Central memory CD8-positive, alpha-beta T cell (primary cell): Measurements from ENCODE around the gene ZNF451.
A peak's percentile ranks its signal among the peaks of the same experiment; 100 is the strongest.

Experiments used
- ATAC-seq: fragments of 150-1000 bp; cut with Tn5 transposase; replicated peaks from 2 replicates; pipeline ENCODE4 v1.10.0; 2022; ENCODE audit warnings: mild to moderate bottlenecking, moderate FRiP score, moderate number of reproducible peaks; ENCODE audit not compliant: poor library complexity, severe bottlenecking; ENCODE audit errors: extremely low read depth
- DNase-seq, 2 donors: peaks; one replicate each; pipeline ENCODE4 v3.0.0; 2021; ENCODE audit warnings: low spot score in 2 of 2
- H3K27ac Mint-ChIP-seq: one replicate; pipeline ENCODE4 v1.8.0; 2022; ENCODE audit warnings: low read depth, mild to moderate bottlenecking, moderate library complexity, mixed read lengths
- H3K27me3 Mint-ChIP-seq: one replicate; pipeline ENCODE4 v1.8.0; 2022; ENCODE audit warnings: mixed read lengths
- H3K36me3 Mint-ChIP-seq: one replicate; pipeline ENCODE4 v1.8.0; 2022; ENCODE audit warnings: mild to moderate bottlenecking, moderate library complexity, mixed read lengths; ENCODE audit not compliant: insufficient read depth
- H3K4me1 Mint-ChIP-seq: one replicate; pipeline ENCODE4 v1.8.0; 2022; ENCODE audit warnings: mixed read lengths
- H3K4me3 Mint-ChIP-seq: one replicate; pipeline ENCODE4 v1.8.0; 2022; ENCODE audit warnings: mild to moderate bottlenecking, moderate library complexity, mixed read lengths
- H3K9me3 Mint-ChIP-seq: one replicate; pipeline ENCODE4 v1.8.0; 2022; ENCODE audit warnings: mixed read lengths

ZNF451 gene

GRCh38 chr6:57205550-57206328, 115.8 kb downstream of the ZNF451 start:
- DNase-seq (no peak), ATAC-seq (no peak)
- H3K36me3 Mint-ChIP-seq: no peaks in the 10 kb centered on the region
- no peaks in the 10 kb centered on the region for H3K27me3 Mint-ChIP-seq
- no peaks in the 10 kb centered on the region for H3K9me3 Mint-ChIP-seq
- H3K27ac Mint-ChIP-seq: no peak overlapping the region
- H3K4me3 Mint-ChIP-seq: no peak overlapping the region
- H3K4me1 Mint-ChIP-seq: no peaks in the 10 kb centered on the region

- no peak overlapping the region for H3K27ac Mint-ChIP-seq
- H3K4me3 Mint-ChIP-seq: no peak overlapping the region
- H3K27me3 Mint-ChIP-seq: no peaks in the 10 kb centered on the region
- no peaks in the 10 kb centered on the region for H3K9me3 Mint-ChIP-seq
- H3K4me1 Mint-ChIP-seq: no peaks in the 10 kb centered on the region
- DNase-seq (no peak), ATAC-seq (no peak)
- no peaks in the 10 kb centered on the region for H3K36me3 Mint-ChIP-seq
Measured at GRCh38 chr6:57207141-57207540, 117.2 kb downstream of the ZNF451 start.

DNA sequence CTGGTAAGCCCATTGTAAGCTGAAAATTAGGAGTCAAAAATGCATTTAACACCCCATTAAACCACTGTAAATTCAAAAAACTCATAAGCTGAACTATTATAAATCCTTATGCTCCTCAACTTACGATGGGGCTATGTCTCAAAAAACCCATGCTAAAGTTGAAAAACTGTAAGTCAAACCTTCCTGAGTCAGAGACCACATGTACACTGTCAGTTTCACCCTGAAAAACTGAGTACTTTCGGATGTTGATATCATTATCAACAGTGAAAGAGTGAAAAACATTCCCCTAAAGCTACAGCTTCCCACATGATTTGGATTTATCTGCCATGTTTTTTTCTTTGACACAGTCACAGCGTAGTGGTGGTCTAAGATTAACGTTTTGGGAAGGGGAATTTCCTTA, 117.9 kb downstream of the ZNF451 start:
- no peak for ATAC-seq
- no peaks in the 10 kb centered on the region for H3K36me3 Mint-ChIP-seq
- H3K9me3 Mint-ChIP-seq: no peaks in the 10 kb centered on the region
- H3K27ac Mint-ChIP-seq: no peak overlapping the region
- no peak for DNase-seq
- H3K27me3 Mint-ChIP-seq: no peaks in the 10 kb centered on the region
- H3K4me3 Mint-ChIP-seq: no peak overlapping the region
- no peaks in the 10 kb centered on the region for H3K4me1 Mint-ChIP-seq

- DNase-seq (no peak), ATAC-seq (no peak)
- Mint-ChIP-seq H3K36me3 (no peaks in the 10 kb centered on the region), H3K9me3 (no peaks in the 10 kb centered on the region), H3K27me3 (no peaks in the 10 kb centered on the region), H3K4me1 (peaks cover 5% of the 10 kb centered on the region), H3K27ac (no peak overlapping the region), H3K4me3 (no peak overlapping the region)
Measured at GRCh38 chr6:57209030-57209429, 119.0 kb downstream of the ZNF451 start.

- Mint-ChIP-seq H3K27ac (no peak overlapping the region), H3K9me3 (no peaks in the 10 kb centered on the region), H3K36me3 (no peaks in the 10 kb centered on the region), H3K4me1 (peaks cover 12% of the 10 kb centered on the region), H3K27me3 (no peaks in the 10 kb centered on the region), H3K4me3 (no peak overlapping the region)
- DNase-seq (no peak), ATAC-seq (no peak)
Measured at GRCh38 chr6:57210060-57210459, 120.1 kb downstream of the ZNF451 start.

- H3K27me3 Mint-ChIP-seq: no peaks in the 10 kb centered on the region
- DNase-seq (no peak), ATAC-seq (no peak)
- H3K4me1 Mint-ChIP-seq: peaks cover 12% of the 10 kb centered on the region
- no peak overlapping the region for H3K27ac Mint-ChIP-seq
- no peaks in the 10 kb centered on the region for H3K36me3 Mint-ChIP-seq
- H3K4me3 Mint-ChIP-seq: no peak overlapping the region
- H3K9me3 Mint-ChIP-seq: no peaks in the 10 kb centered on the region
Measured at GRCh38 chr6:57215260-57215659, 125.3 kb downstream of the ZNF451 start.

GRCh38 chr6:57216235-57217101, 126.5 kb downstream of the ZNF451 start:
- no peak for DNase-seq
- H3K36me3 Mint-ChIP-seq: peaks cover 2% of the 10 kb centered on the region
- no peaks in the 10 kb centered on the region for H3K27me3 Mint-ChIP-seq
- H3K4me3 Mint-ChIP-seq: no peak overlapping the region
- no peaks in the 10 kb centered on the region for H3K9me3 Mint-ChIP-seq
- peak; percentile 32 for ATAC-seq
- no peak overlapping the region for H3K27ac Mint-ChIP-seq
- H3K4me1 Mint-ChIP-seq: peaks cover 17% of the 10 kb centered on the region

DNA sequence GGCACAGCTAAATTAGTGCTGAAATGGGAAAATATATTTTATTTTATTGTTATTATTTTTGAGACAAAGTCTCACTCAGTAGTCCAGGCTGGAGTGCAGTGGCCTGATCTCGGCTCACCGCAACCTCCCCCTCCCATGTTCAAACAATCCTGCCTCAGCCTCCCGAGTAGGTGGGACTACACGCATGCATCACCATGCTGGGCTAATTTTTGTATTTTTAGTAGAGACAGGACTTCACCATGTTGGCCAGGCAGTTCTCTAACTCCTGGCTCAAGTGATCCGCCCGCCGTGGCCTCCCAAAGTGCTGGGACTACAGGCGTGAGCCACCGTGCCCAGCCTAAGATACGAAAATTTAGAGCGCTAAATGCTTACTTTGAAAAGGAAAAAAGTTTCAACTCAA, 127.3 kb downstream of the ZNF451 start:
- Mint-ChIP-seq H3K27ac (no peak overlapping the region), H3K4me1 (peaks cover 22% of the 10 kb centered on the region), H3K36me3 (peaks cover 6% of the 10 kb centered on the region), H3K4me3 (no peak overlapping the region), H3K27me3 (no peaks in the 10 kb centered on the region), H3K9me3 (no peaks in the 10 kb centered on the region)
- no peak for DNase-seq
- no peak for ATAC-seq
